NCI-H2171 treated with DMSO at 0.1 percent for 48 hours (cell line): ENCODE results near the gene ASL.
"Not testable (repeated sequence)": the region's sequence is repeated elsewhere in the genome, so short reads cannot be mapped to it uniquely, and the experiment has no call there.

Experiments used
- DNase-seq: peaks from one replicate; lab custom pipeline; 2025; lab: John Stamatoyannopoulos, UW

Gene ASL

GRCh38 chr7:66075590-66076461 is at the start of gene ASL:
TSS of gene ASL (plus strand) at chr7:66075819. CDS start at chr7:66076082, 263 bp downstream.
- peak; percentile 61 for DNase-seq

- not testable (repeated sequence) for DNase-seq
Measured at GRCh38 chr7:66028342-66028741, 47.3 kb upstream of the ASL start.

GRCh38 chr7:66033471-66034385 is 41.9 kb upstream of the ASL start:
- DNase-seq, result no peak

GRCh38 chr7:66034436-66035010 is 41.1 kb upstream of the ASL start:
- DNase-seq, result not testable (repeated sequence)

GRCh38 chr7:66036382-66036781 is 39.2 kb upstream of the ASL start:
- DNase-seq, result no peak

- no peak for DNase-seq
Measured at GRCh38 chr7:66036788-66037187, 38.8 kb upstream of the ASL start.

- DNase-seq, result no peak
Measured at GRCh38 chr7:66039094-66039670, 36.4 kb upstream of the ASL start.

- DNase-seq, result no peak
Measured at GRCh38 chr7:66043681-66044497, 31.7 kb upstream of the ASL start.

GRCh38 chr7:66044498-66044854 is 31.1 kb upstream of the ASL start:
- DNase-seq, result not testable (repeated sequence)

- no peak for DNase-seq
Measured at GRCh38 chr7:66047426-66047825, 28.2 kb upstream of the ASL start.

GRCh38 chr7:66049886-66050285 is 25.7 kb upstream of the ASL start:
- DNase-seq, result not testable (repeated sequence)

GRCh38 chr7:66050337-66050957 is 25.2 kb upstream of the ASL start:
- no peak for DNase-seq

- DNase-seq, result peak; percentile 96
Measured at GRCh38 chr7:66050990-66051448, 24.6 kb upstream of the ASL start.

GRCh38 chr7:66052447-66052846 is 23.2 kb upstream of the ASL start:
- DNase-seq, result no peak

- no peak for DNase-seq
Measured at GRCh38 chr7:66054063-66054462, 21.6 kb upstream of the ASL start.

GRCh38 chr7:66055321-66055956 is 20.2 kb upstream of the ASL start:
- no peak for DNase-seq

GRCh38 chr7:66060796-66061195 is 14.8 kb upstream of the ASL start:
- no peak for DNase-seq

GRCh38 chr7:66069732-66070131 is 5.9 kb upstream of the ASL start:
- DNase-seq, result no peak

GRCh38 chr7:66070222-66070621 is 5.4 kb upstream of the ASL start:
- DNase-seq, result no peak

- DNase-seq, result not testable (repeated sequence)
Measured at GRCh38 chr7:66072208-66072607, 3.4 kb upstream of the ASL start.
